Measurements from ENCODE around the gene ZNF491. TPM values are rescaled to one million over a fixed set of nuclear protein-coding genes. Genes with fewer than 3 reads are reported as not detected.

The ZNF491 gene
- total RNA-seq = 3.6 and 4.7 TPM in 2 replicates

GRCh38 chr19:11798391-11799330 lies at the start of gene ZNF491:
TSS of gene ZNF491 (plus strand) at chr19:11798523. CDS start at chr19:11805954, 7,431 bp downstream.

DNA sequence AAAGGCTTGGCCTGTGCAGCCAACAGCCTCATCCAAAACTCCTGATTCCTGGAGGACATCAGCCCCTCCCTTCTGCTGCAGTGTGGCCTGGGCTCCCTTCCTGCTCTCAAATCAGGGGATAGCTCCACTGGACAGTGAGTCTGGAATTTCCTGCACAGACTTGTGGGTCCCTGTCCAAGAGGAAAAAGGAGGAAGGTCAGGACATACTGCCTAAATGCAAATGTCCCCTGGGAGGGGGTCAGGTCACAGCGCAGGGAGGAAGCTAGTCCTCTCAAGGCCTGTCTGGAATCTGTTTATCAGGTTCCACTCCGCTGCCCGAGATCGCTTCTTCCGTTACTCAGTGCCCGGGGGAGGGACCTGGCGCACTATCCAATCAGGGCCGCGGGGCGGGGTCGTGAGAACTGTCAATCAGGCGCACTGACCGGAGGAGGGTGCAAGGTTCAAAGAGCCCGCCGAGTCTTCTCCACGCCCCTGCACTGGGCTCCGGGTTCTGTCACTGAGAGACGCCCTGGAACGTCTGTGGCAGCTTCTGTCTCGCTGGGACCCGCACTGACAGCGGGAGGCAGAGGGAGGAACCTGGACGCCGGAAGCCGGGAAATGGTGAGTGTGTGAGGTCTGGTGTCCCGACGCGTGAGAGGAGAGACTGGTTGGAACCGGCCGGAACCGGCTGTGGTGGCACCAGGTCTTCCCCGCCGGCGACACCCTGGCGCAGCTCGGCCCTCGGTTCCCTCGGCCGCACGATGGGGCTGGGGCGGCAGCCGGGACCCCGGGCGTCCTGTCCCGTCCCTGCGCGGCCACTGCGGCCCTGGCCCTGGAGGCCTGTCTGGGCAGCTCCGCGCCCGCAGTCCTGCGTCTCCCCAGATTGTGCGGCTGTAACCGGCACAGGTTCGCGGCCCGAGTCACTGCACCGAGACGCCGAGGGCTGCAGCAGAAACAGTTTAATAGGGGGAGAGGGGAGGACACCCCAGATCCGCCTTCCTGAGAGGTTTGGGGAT lies 31.4 kb upstream of the ZNF491 start, which contains the start of gene ZNF441:
TSS of gene ZNF441 (plus strand) at position 404 of the 995 bp plus-strand sequence. CDS start at position 598, 194 bp downstream.

GRCh38 chr19:11814029-11814699 lies 15.8 kb downstream of the ZNF491 start, which contains the start of gene ZNF440:
TSS of gene ZNF440 (plus strand) at chr19:11814273. CDS start at chr19:11814448, 175 bp downstream.

GRCh38 chr19:11848594-11849469 lies 50.5 kb downstream of the ZNF491 start, which contains the start of gene ZNF439:
TSS of gene ZNF439 (plus strand) at chr19:11848726. CDS start at chr19:11848868, 142 bp downstream.

Other genes with a start within 250 kb of the ZNF491 start
- gene ELOF1, start 239.3 kb upstream of the ZNF491 start, total RNA-seq = 30.8 TPM in 2 replicates
- 0.61 and 1.3 TPM in 2 replicates for gene ACP5, start 220.9 kb upstream of the ZNF491 start, total RNA-seq
- 13.5 and 19.0 TPM in 2 replicates for gene ZNF627, start 201.0 kb upstream of the ZNF491 start, total RNA-seq
- 3.6 and 4.3 TPM in 2 replicates for gene ZNF823, start 59.6 kb upstream of the ZNF491 start, total RNA-seq
- gene ZNF441, start 31.5 kb upstream of the ZNF491 start, total RNA-seq = 10.8 and 11.8 TPM in 2 replicates
- 8.5 and 10.4 TPM in 2 replicates for gene ZNF440, start 15.8 kb downstream of the ZNF491 start, total RNA-seq
- gene ZNF439, start 50.2 kb downstream of the ZNF491 start, total RNA-seq = 7.2 and 8.3 TPM in 2 replicates
- 7.0 and 8.3 TPM in 2 replicates for gene ZNF69, start 89.3 kb downstream of the ZNF491 start, total RNA-seq
- 7.5 and 7.9 TPM in 2 replicates for gene ZNF700, start 126.6 kb downstream of the ZNF491 start, total RNA-seq
- gene ZNF763, start 166.5 kb downstream of the ZNF491 start, total RNA-seq = 0.81 and 0.85 TPM in 2 replicates
- 3.8 and 4.2 TPM in 2 replicates for gene ZNF433, start 237.2 kb downstream of the ZNF491 start, total RNA-seq